ENCODE measurements around the gene PTPN22. TPM values are rescaled to one million over a fixed set of nuclear protein-coding genes. Genes with fewer than 3 reads are reported as not detected.
"Not testable (repeated sequence)": the region's sequence is repeated elsewhere in the genome, so short reads cannot be mapped to it uniquely, and the experiment has no call there.

The PTPN22 gene
- polyA plus RNA-seq, 3 donors: 9.7 to 43.7 (median 29.7) TPM

- TF ChIP-seq CTCF (IDR thresholded peaks at IDR 0.05): no peak
- peaks cover 29 to 43% of the 10 kb centered on the region in 2 donors for H3K36me3 Mint-ChIP-seq
- Histone ChIP-seq H2AFZ (ENCODE audit: insufficient read depth, low read depth, low read length, poor library complexity, severe bottlenecking) (no peak overlapping the region), H3K9me3 (replicated peaks in 1 of 2; ENCODE audit: control insufficient read depth in 1 of 2, insufficient read depth in 1 of 2, low read length in 2 of 2) (no peaks in the 10 kb centered on the region), H3K79me2 (ENCODE audit: insufficient read depth, low read length) (peaks cover 41% of the 10 kb centered on the region), H3K36me3 (replicated peaks in 1 of 2; ENCODE audit: control insufficient read depth in 1 of 2, insufficient read depth in 2 of 2, low read length in 2 of 2) (peaks cover 4 to 44% of the 10 kb centered on the region in 2 donors), H3K4me2 (replicated peaks; ENCODE audit: extremely low read depth, low read length, poor library complexity, severe bottlenecking) (no peak overlapping the region), H3K4me1 (ENCODE audit: control insufficient read depth in 1 of 2, insufficient read depth in 2 of 2, low read length in 2 of 2) (peaks cover 57 to 65% of the 10 kb centered on the region in 2 donors), H3K27me3 (ENCODE audit: control insufficient read depth in 2 of 2, insufficient read depth in 2 of 2, low read length in 2 of 2) (no peaks in the 10 kb centered on the region), H4K20me1 (ENCODE audit: insufficient read depth, low read length) (no peaks in the 10 kb centered on the region), H3K27ac (ENCODE audit: low read depth in 1 of 2, low read length in 2 of 2) (peak overlapping the region in 1 of 2 donors; percentile 73), H3K4me3 (replicated peaks in 1 of 3; ENCODE audit: low read depth in 2 of 3, low read length in 3 of 3) (peak overlapping the region in 1 of 3 experiments; percentile 17), H3K9ac (ENCODE audit: insufficient read depth, low read length, poor library complexity, severe bottlenecking) (no peak overlapping the region)
- H3K9me3 Mint-ChIP-seq: no peaks in the 10 kb centered on the region
- H3K4me3 Mint-ChIP-seq: no peak overlapping the region
- H3K4me1 Mint-ChIP-seq: peaks cover 65% of the 10 kb centered on the region
- DNase-seq: peak in 2 of 3 donors; percentile 18 to 49
- H3K27ac Mint-ChIP-seq: peak overlapping the region; percentile 64 to 88 (median 83)
- WGBS (ENCODE audit: insufficient coverage): no CpG with 5 or more reads among the region's 4 CpGs
- peaks cover 0 to 2% (median 0%) of the 10 kb centered on the region in 3 donors for H3K27me3 Mint-ChIP-seq (ENCODE audit: low read depth in 3 of 3)
- intact Hi-C loops (cut with micrococcal nuclease): loop anchor here in 1 of 2 donors (5.0 kb wide), 1 partner anchor 51 kb away; the partner anchor contains the start of gene DCLRE1B
These were observed 15.7 kb downstream of the PTPN22 start for GRCh38 chr1:113855630-113856400.

- H3K9me3 Mint-ChIP-seq: peaks cover 0 to 3% (median 0%) of the 10 kb centered on the region in 7 donors
These were observed 17.3 kb downstream of the PTPN22 start for GRCh38 chr1:113854234-113854633.

GRCh38 chr1:113852694-113853093, 18.8 kb downstream of the PTPN22 start:
- H3K4me3 ChIP-seq (replicated peaks in 1 of 3; ENCODE audit: low read depth in 2 of 3, low read length in 3 of 3); H3K27me3 ChIP-seq (ENCODE audit: control insufficient read depth in 2 of 2, insufficient read depth in 2 of 2, low read length in 2 of 2); H3K9me3 ChIP-seq (replicated peaks in 1 of 2; ENCODE audit: control insufficient read depth in 1 of 2, insufficient read depth in 1 of 2, low read length in 2 of 2); H3K4me2 ChIP-seq (replicated peaks; ENCODE audit: extremely low read depth, low read length, poor library complexity, severe bottlenecking); DNase-seq; H3K9ac ChIP-seq (ENCODE audit: insufficient read depth, low read length, poor library complexity, severe bottlenecking); H3K4me3 Mint-ChIP-seq; H3K27ac ChIP-seq (ENCODE audit: low read depth in 1 of 2, low read length in 2 of 2); H4K20me1 ChIP-seq (ENCODE audit: insufficient read depth, low read length); intact Hi-C loops (cut with micrococcal nuclease); H3K9me3 Mint-ChIP-seq; H3K27me3 Mint-ChIP-seq (ENCODE audit: low read depth in 3 of 3); H2AFZ ChIP-seq (ENCODE audit: insufficient read depth, low read depth, low read length, poor library complexity, severe bottlenecking): not testable (repeated sequence)
- Mint-ChIP-seq H3K27ac (peak overlapping the region in 1 of 7 donors; percentile 41), H3K4me1 (peaks cover 57% of the 10 kb centered on the region), H3K36me3 (peaks cover 38 to 51% of the 10 kb centered on the region in 2 donors)
- Histone ChIP-seq H3K4me1 (ENCODE audit: control insufficient read depth in 1 of 2, insufficient read depth in 2 of 2, low read length in 2 of 2) (peaks cover 45 to 54% of the 10 kb centered on the region in 2 donors), H3K36me3 (replicated peaks in 1 of 2; ENCODE audit: control insufficient read depth in 1 of 2, insufficient read depth in 2 of 2, low read length in 2 of 2) (peaks cover 6 to 52% of the 10 kb centered on the region in 2 donors), H3K79me2 (ENCODE audit: insufficient read depth, low read length) (peaks cover 22% of the 10 kb centered on the region)
- WGBS (ENCODE audit: insufficient coverage): 92% methylated on average over 6 of the region's 6 CpGs

More at GRCh38 chr1:113854234-113854633, 17.3 kb downstream of the PTPN22 start:
- H2AFZ ChIP-seq (ENCODE audit: insufficient read depth, low read depth, low read length, poor library complexity, severe bottlenecking): no peak overlapping the region
- peaks cover 56 to 62% of the 10 kb centered on the region in 2 donors for H3K4me1 ChIP-seq (ENCODE audit: control insufficient read depth in 1 of 2, insufficient read depth in 2 of 2, low read length in 2 of 2)
- WGBS (ENCODE audit: insufficient coverage): no CpG with 5 or more reads among the region's 1 CpG
- Mint-ChIP-seq H3K27me3 (ENCODE audit: low read depth in 3 of 3) (no peaks in the 10 kb centered on the region), H3K4me1 (peaks cover 63% of the 10 kb centered on the region), H3K27ac (peak overlapping the region in 1 of 7 donors; percentile 13), H3K4me3 (no peak overlapping the region), H3K36me3 (peaks cover 34 to 45% of the 10 kb centered on the region in 2 donors)
- peaks cover 6 to 44% of the 10 kb centered on the region in 2 donors for H3K36me3 ChIP-seq (replicated peaks in 1 of 2; ENCODE audit: control insufficient read depth in 1 of 2, insufficient read depth in 2 of 2, low read length in 2 of 2)
- intact Hi-C loops (cut with micrococcal nuclease): no loop called here
- no peak for DNase-seq
- H4K20me1 ChIP-seq (ENCODE audit: insufficient read depth, low read length): no peaks in the 10 kb centered on the region
- TF ChIP-seq CTCF (IDR thresholded peaks at IDR 0.05): no peak
- H3K79me2 ChIP-seq (ENCODE audit: insufficient read depth, low read length): peaks cover 30% of the 10 kb centered on the region
- no peak overlapping the region for H3K27ac ChIP-seq (ENCODE audit: low read depth in 1 of 2, low read length in 2 of 2)
- no peaks in the 10 kb centered on the region for H3K27me3 ChIP-seq (ENCODE audit: control insufficient read depth in 2 of 2, insufficient read depth in 2 of 2, low read length in 2 of 2)
- H3K9me3 ChIP-seq (replicated peaks in 1 of 2; ENCODE audit: control insufficient read depth in 1 of 2, insufficient read depth in 1 of 2, low read length in 2 of 2): no peaks in the 10 kb centered on the region
- H3K9ac ChIP-seq (ENCODE audit: insufficient read depth, low read length, poor library complexity, severe bottlenecking): no peak overlapping the region
- no peak overlapping the region for H3K4me3 ChIP-seq (replicated peaks in 1 of 3; ENCODE audit: low read depth in 2 of 3, low read length in 3 of 3)
- no peak overlapping the region for H3K4me2 ChIP-seq (replicated peaks; ENCODE audit: extremely low read depth, low read length, poor library complexity, severe bottlenecking)

Measured in CD14-positive monocyte (primary cell).